Lower leg skin (tissue), 4 donors: Measurements from ENCODE around the gene GNB5. TPM values are rescaled to one million over a fixed set of nuclear protein-coding genes. Genes with fewer than 3 reads are reported as not detected.

Experiments used
- DNase-seq, 2 donors: peaks; one replicate each; pipeline ENCODE4 v3.0.0-alpha.2; 2019; ENCODE audit warnings: low spot score in 2 of 2
- H3K4me3 ChIP-seq: fragments of 200-600 bp; sonication (generic); 2 replicates; pipeline ENCODE4 v1.5.1; 2017; ENCODE audit warnings: mild to moderate bottlenecking, low read depth; ENCODE audit not compliant: poor library complexity, severe bottlenecking
- CTCF ChIP-seq, 3 donors: fragments of 450-650 bp; IDR thresholded peaks; one replicate each; pipeline ENCODE4 v1.5.1; 2016; ENCODE audit warnings: antibody characterized with exemption in 3 of 3, mild to moderate bottlenecking in 3 of 3, moderate library complexity in 2 of 3
- POLR2A ChIP-seq, 2 donors: fragments of 450-650 bp; IDR thresholded peaks; one replicate each; pipeline ENCODE4 v1.6.1; 2016 to 2017; ENCODE audit warnings: antibody characterized with exemption in 2 of 2, mild to moderate bottlenecking in 1 of 2, moderate library complexity in 1 of 2
- WGBS, 2 donors: methylation state at CpG; one replicate each; pipeline ENCODE4 v1.1.5; 2018; 5-methylcytosine and 5-hydroxymethylcytosine counted together
- intact Hi-C: fragments of 100-400 bp; cut with DNase I; formaldehyde crosslinking; loops from one replicate; pipeline ENCODE4 v1.15.0; 2023; ENCODE audit warnings: low total_unique reads
- total RNA-seq, 4 donors: library from RNA; depleted of rRNA; stranded (reverse); fragments of >200 nt; gene quantifications; one replicate each; pipeline ENCODE4 v1.1.0, GENCODE V29; 2016

Gene GNB5
- total RNA-seq, 4 donors from 2014 or later = 15.7 to 30.7 (median 21.9) TPM

DNA sequence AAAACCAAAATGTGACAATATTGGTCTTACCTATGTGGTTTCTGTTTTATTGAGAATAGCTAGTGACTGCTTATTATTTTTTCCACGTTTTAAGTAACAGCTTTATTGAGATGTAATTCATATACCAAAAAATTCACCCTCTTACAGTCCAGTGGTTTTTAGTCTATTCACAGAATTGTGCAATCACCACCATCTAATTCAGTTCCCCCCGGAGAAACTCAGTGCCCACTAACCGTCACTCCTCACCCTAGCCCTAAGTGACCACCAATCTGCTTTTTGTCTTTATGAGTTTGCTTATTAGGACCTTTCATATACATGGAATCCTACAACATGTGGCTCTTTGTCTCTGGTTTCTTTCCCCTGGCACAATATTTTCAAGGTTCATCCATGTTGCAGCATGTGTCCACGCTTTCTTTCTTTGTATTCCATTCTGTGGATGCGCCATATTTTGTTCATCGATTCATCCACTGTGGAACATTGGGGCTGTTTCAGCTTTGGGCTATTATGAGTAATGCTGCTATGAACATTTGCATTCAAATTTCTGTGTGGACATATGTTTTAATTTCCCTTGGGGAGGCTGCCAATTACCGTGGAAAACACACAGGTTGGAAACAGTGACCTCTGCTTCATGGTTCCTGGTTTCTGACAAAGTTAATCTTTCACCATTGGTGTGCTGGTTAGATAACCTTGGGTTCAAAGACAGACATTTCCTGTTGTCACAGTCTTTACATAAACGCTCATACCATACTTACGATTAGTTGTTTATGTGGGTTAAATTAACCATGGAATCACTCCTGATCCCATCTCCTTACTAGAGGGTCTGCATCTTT is 75.4 kb downstream of the GNB5 start:
- TF ChIP-seq CTCF (IDR thresholded peaks at IDR 0.05) (no peak), POLR2A (IDR thresholded peaks at IDR 0.05) (no peak)
- WGBS, 2 donors = 65 to 74% methylated on average over 9 of the region's 9 CpGs
- intact Hi-C loops = no loop called here
- DNase-seq = no peak
- H3K4me3 ChIP-seq = no peak overlapping the region

- no peak for TF ChIP-seq POLR2A (IDR thresholded peaks at IDR 0.05)
- TF ChIP-seq CTCF (IDR thresholded peaks at IDR 0.05) = no peak
- no peak overlapping the region for H3K4me3 ChIP-seq
- no peak for DNase-seq
- intact Hi-C loops = no loop called here
- WGBS, 2 donors = 60 to 75% methylated on average over 5 of the region's 5 CpGs
Observed at GRCh38 chr15:52114261-52115055, 76.7 kb downstream of the GNB5 start.

- TF ChIP-seq CTCF (IDR thresholded peaks at IDR 0.05) = no peak
- TF ChIP-seq POLR2A (IDR thresholded peaks at IDR 0.05) = no peak
- H3K4me3 ChIP-seq = no peak overlapping the region
- intact Hi-C loops = no loop called here
- DNase-seq = no peak
Observed at GRCh38 chr15:52113708-52114107, 77.5 kb downstream of the GNB5 start.

GRCh38 chr15:52113235-52113634 is 78.0 kb downstream of the GNB5 start:
- TF ChIP-seq CTCF (IDR thresholded peaks at IDR 0.05) = no peak
- TF ChIP-seq POLR2A (IDR thresholded peaks at IDR 0.05) = no peak
- 84 to 92% methylated on average over 3 of the region's 3 CpGs for WGBS, 2 donors
- intact Hi-C loops = no loop called here
- no peak overlapping the region for H3K4me3 ChIP-seq
- no peak for DNase-seq

GRCh38 chr15:52112203-52112750 is 78.9 kb downstream of the GNB5 start:
- 0 to 8% methylated on average over 40 to 47 of the region's 61 CpGs for WGBS, 2 donors
- H3K4me3 ChIP-seq = no peak overlapping the region
- intact Hi-C loops = no loop called here
- DNase-seq = peak in 1 of 2 donors; percentile 83
- TF ChIP-seq POLR2A (IDR thresholded peaks at IDR 0.05) (no peak), CTCF (IDR thresholded peaks at IDR 0.05) (no peak)
